B cell (primary cell): ENCODE data around the gene CCNK. TPM values are rescaled to one million over a fixed set of nuclear protein-coding genes. Genes with fewer than 3 reads are reported as not detected.

ENCODE experiments used
- ATAC-seq: fragments of 200-7000 bp; cut with Tn5 transposase; one replicate; pipeline ENCODE4 v1.10.0; 2021; ENCODE audit warnings: low read depth, mild to moderate bottlenecking, moderate number of reproducible peaks, moderate library complexity
- CTCF ChIA-PET: fragments of 350-600 bp; sonication (Branson Sonifier 250); formaldehyde crosslinking; loops from one replicate; lab custom pipeline; 2021; ENCODE audit warnings: antibody characterized with exemption, inconsistent platforms; lab: Charles Lee
- POLR2A ChIA-PET: fragments of 350-600 bp; sonication (Branson Sonifier 250); formaldehyde crosslinking; loops from one replicate; lab custom pipeline; 2021; ENCODE audit warnings: antibody characterized with exemption; lab: Charles Lee
- DNase-seq: peaks from one replicate; pipeline ENCODE4 v3.0.0; 2013
- H2AFZ ChIP-seq: 2 replicates; pipeline ENCODE4 v1.6.1; 2012; ENCODE audit warnings: mild to moderate bottlenecking, low read depth, low read length; ENCODE audit not compliant: insufficient read depth, poor library complexity, severe bottlenecking
- H3K27ac ChIP-seq, 2 donors: 1 replicate in 1 of 2; 2 replicates in 1 of 2; pipeline ENCODE4 v1.5.1; 2012 to 2013; ENCODE audit warnings: low read length in 2 of 2, mild to moderate bottlenecking in 2 of 2, moderate library complexity in 1 of 2
- H3K27me3 ChIP-seq, 4 experiments: fragments of 200-600 bp in 1 of 4; sonication (generic) in 1 of 4; replicated peaks in 1 of 4; 1 replicate in 2 of 4; 2 replicates in 2 of 4; pipeline versions ENCODE4 v1.6.1 to v1.7.0; 2013 to 2016; ENCODE audit warnings: low read length in 3 of 4, mild to moderate bottlenecking in 2 of 4, mixed read lengths in 1 of 4, moderate library complexity in 1 of 4; ENCODE audit not compliant: insufficient read depth in 4 of 4, control insufficient read depth in 3 of 4; ENCODE audit errors: control extremely low read depth in 1 of 4
- H3K36me3 ChIP-seq, 2 experiments: replicated peaks in 1 of 2; 1 replicate in 1 of 2; 2 replicates in 1 of 2; pipeline versions ENCODE4 v1.6.1 to v1.7.1; 2013; ENCODE audit warnings: low read length in 1 of 2; ENCODE audit not compliant: insufficient read depth in 2 of 2, control insufficient read depth in 1 of 2; ENCODE audit errors: control extremely low read depth in 1 of 2, extremely low read depth in 1 of 2
- H3K4me1 ChIP-seq, 2 donors: fragments of 200-600 bp in 1 of 2; sonication (generic) in 1 of 2; 1 replicate in 1 of 2; 2 replicates in 1 of 2; pipeline versions ENCODE4 v1.5.1 to v1.6.1; 2013 to 2017; ENCODE audit warnings: low read length in 2 of 2; ENCODE audit not compliant: control insufficient read depth in 2 of 2, insufficient read depth in 2 of 2
- H3K4me2 ChIP-seq: replicated peaks from 2 replicates; pipeline ENCODE3; 2012; ENCODE audit warnings: mild to moderate bottlenecking, low read depth, low read length; ENCODE audit not compliant: poor library complexity, severe bottlenecking
- H3K4me3 ChIP-seq, 5 experiments: fragments of 200-600 bp in 1 of 5; sonication (generic) in 1 of 5; 1 replicate in 3 of 5; 2 replicates in 2 of 5; pipeline versions ENCODE4 v1.5.1 to v1.7.0; 2011 to 2016; ENCODE audit warnings: low read length in 4 of 5, mild to moderate bottlenecking in 4 of 5, low read depth in 2 of 5, control low read depth in 1 of 5, moderate library complexity in 1 of 5; ENCODE audit not compliant: insufficient read depth in 1 of 5; ENCODE audit errors: control extremely low read depth in 1 of 5, extremely low read depth in 1 of 5
- H3K79me2 ChIP-seq: fragments of 200-600 bp; sonication (generic); one replicate; pipeline ENCODE4 v1.6.0; 2016; ENCODE audit warnings: low read length; ENCODE audit not compliant: control insufficient read depth, insufficient read depth
- H3K9ac ChIP-seq: fragments of 200-600 bp; sonication (generic); 2 replicates; pipeline ENCODE4 v1.6.1; 2017; ENCODE audit warnings: mild to moderate bottlenecking, low read length, moderate library complexity
- H3K9me3 ChIP-seq, 3 donors: one replicate each; pipeline versions ENCODE4 v1.6.1 to v1.7.1; 2013; ENCODE audit warnings: low read length in 2 of 3; ENCODE audit not compliant: control insufficient read depth in 2 of 3, insufficient read depth in 1 of 3; ENCODE audit errors: control extremely low read depth in 1 of 3
- H4K20me1 ChIP-seq: 2 replicates; pipeline ENCODE4 v1.6.0; 2012; ENCODE audit warnings: mild to moderate bottlenecking, low read length; ENCODE audit not compliant: insufficient read depth, control insufficient read depth, poor library complexity, severe bottlenecking
- H3K27ac Mint-ChIP-seq: one replicate; pipeline ENCODE4 v1.8.0; 2021; ENCODE audit warnings: mixed read lengths
- H3K27me3 Mint-ChIP-seq: one replicate; pipeline ENCODE4 v1.8.0; 2021; ENCODE audit warnings: mixed read lengths
- H3K4me1 Mint-ChIP-seq: one replicate; pipeline ENCODE4 v1.8.0; 2021; ENCODE audit warnings: mixed read lengths
- H3K4me3 Mint-ChIP-seq: one replicate; pipeline ENCODE4 v1.8.0; 2021; ENCODE audit warnings: mixed read lengths
- H3K9me3 Mint-ChIP-seq: one replicate; pipeline ENCODE4 v1.8.0; 2022; ENCODE audit warnings: mixed read lengths; ENCODE audit not compliant: insufficient read depth
- EZH2 ChIP-seq: IDR thresholded peaks from 2 replicates; pipeline ENCODE4 v1.6.1; 2012; ENCODE audit warnings: borderline replicate concordance, low read depth, mild to moderate bottlenecking, moderate library complexity, low read length; ENCODE audit not compliant: insufficient read depth, poor library complexity, severe bottlenecking
- WGBS: methylation state at CpG from one replicate; pipeline ENCODE4 v1.1.5; 2013; ENCODE audit warnings: missing lambda C conversion rate; ENCODE audit not compliant: insufficient coverage; 5-methylcytosine and 5-hydroxymethylcytosine counted together
- intact Hi-C: fragments of 100-400 bp; cut with micrococcal nuclease; formaldehyde crosslinking; loops from one replicate; pipeline ENCODE4 v1.10.0; 2022
- polyA plus RNA-seq: library from polyadenylated mRNA; depleted of rRNA; stranded (reverse); fragments of >200 nt; gene quantifications from 2 replicates; pipeline ENCODE4 v1.2.3, GENCODE V29; 2012
- total RNA-seq, 2 donors: library from RNA; stranded (reverse); fragments of 120-200 nt in 1 of 2; gene quantifications; 1 replicate in 1 of 2; 2 replicates in 1 of 2; pipeline versions ENCODE4 v1.2.3 to v1.2.4, GENCODE V29; 2013 to 2022
- TF ChIP-seq, protein P1 (sequence below): fragments of 200-600 bp; IDR thresholded peaks from one replicate; pipeline ENCODE4 v1.8.0; 2022; ENCODE audit warnings: antibody characterized with exemption, mild to moderate bottlenecking

CCNK gene
- total and polyA plus RNA-seq, 2 donors (not counting 1 experiment from before 2014, with no cell fraction given), result 17.5 to 82.0 TPM

DNA sequence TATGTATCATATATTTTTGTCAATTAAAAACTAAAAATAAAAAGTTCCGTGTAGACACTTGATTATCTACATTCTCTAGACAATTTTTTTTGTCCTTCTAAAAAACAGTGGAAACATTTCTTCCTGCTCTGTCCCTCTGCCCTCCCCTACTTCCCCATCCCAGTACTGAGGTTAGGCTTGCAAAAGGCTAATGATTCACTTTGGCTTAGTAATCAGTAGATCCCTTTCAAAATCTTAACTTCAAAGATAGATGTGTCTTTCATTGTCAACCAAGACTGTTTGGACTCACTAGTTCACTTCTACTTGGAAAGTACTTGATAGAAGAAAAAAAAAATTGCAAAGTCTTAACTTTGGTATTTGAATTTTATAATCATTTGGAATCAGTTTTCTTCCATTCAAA is 4.3 kb upstream of the CCNK start:
- H2AFZ ChIP-seq, result no peak overlapping the region
- no CpG with 5 or more reads among the region's 1 CpG for WGBS

DNA sequence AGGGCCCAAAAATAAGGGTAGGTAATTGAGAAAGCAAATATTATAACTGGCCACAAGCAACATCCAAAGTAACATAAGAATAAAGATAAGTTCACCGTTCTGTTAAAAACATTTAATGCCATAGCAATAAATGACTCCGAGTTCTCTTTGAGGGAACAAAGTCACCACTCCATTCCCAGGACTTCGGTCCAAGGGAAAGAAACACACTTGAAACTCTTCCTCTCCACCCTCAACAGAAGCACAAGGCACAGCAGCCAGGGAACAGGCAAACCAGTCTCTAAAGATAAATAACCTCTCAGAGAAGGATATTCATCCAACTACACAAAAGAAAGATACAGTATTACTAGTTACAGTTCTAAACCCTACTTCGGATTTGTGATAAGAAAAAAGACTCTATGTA is 3.1 kb upstream of the CCNK start:
- CTCF ChIA-PET, result no interaction called here
- ATAC-seq (no peak), DNase-seq (no peak)
- Histone ChIP-seq H3K9ac (no peak overlapping the region), H3K79me2 (peaks cover 88% of the 10 kb centered on the region), H3K4me1 (peaks cover 20 to 24% of the 10 kb centered on the region in 2 donors), H3K4me2 (no peak overlapping the region), H3K4me3 (no peak overlapping the region), H4K20me1 (peaks cover 45% of the 10 kb centered on the region), H3K27ac (no peak overlapping the region), H2AFZ (no peak overlapping the region), H3K9me3 (no peaks in the 10 kb centered on the region), H3K36me3 (no peaks in the 10 kb centered on the region), H3K27me3 (no peaks in the 10 kb centered on the region)
- WGBS, result 100% methylated on average over 2 of the region's 4 CpGs
- Mint-ChIP-seq H3K4me1 (peaks cover 41% of the 10 kb centered on the region), H3K27me3 (no peaks in the 10 kb centered on the region), H3K9me3 (no peaks in the 10 kb centered on the region), H3K4me3 (no peak overlapping the region), H3K27ac (no peak overlapping the region)
- POLR2A ChIA-PET, result no interaction called here
- intact Hi-C loops, result no loop called here
- no peak for TF ChIP-seq EZH2
- TF ChIP-seq, protein P1, sequence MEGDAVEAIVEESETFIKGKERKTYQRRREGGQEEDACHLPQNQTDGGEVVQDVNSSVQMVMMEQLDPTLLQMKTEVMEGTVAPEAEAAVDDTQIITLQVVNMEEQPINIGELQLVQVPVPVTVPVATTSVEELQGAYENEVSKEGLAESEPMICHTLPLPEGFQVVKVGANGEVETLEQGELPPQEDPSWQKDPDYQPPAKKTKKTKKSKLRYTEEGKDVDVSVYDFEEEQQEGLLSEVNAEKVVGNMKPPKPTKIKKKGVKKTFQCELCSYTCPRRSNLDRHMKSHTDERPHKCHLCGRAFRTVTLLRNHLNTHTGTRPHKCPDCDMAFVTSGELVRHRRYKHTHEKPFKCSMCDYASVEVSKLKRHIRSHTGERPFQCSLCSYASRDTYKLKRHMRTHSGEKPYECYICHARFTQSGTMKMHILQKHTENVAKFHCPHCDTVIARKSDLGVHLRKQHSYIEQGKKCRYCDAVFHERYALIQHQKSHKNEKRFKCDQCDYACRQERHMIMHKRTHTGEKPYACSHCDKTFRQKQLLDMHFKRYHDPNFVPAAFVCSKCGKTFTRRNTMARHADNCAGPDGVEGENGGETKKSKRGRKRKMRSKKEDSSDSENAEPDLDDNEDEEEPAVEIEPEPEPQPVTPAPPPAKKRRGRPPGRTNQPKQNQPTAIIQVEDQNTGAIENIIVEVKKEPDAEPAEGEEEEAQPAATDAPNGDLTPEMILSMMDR, result no peak

More for the DNA sequence above, 4.3 kb upstream of the CCNK start:
- Mint-ChIP-seq H3K4me1 (peaks cover 34% of the 10 kb centered on the region), H3K4me3 (no peak overlapping the region), H3K27ac (no peak overlapping the region), H3K9me3 (no peaks in the 10 kb centered on the region), H3K27me3 (no peaks in the 10 kb centered on the region)
- H3K4me3 ChIP-seq, result no peak overlapping the region
- H4K20me1 ChIP-seq, result peaks cover 43% of the 10 kb centered on the region
- DNase-seq (no peak), ATAC-seq (no peak)
- no peak overlapping the region for H3K9ac ChIP-seq
- ChIA-PET POLR2A (no interaction called here), CTCF (no interaction called here)
- TF ChIP-seq, protein P1, result no peak
- no peak for TF ChIP-seq EZH2
- peaks cover 12 to 13% of the 10 kb centered on the region in 2 donors for H3K4me1 ChIP-seq
- intact Hi-C loops, result no loop called here
- no peak overlapping the region for H3K27ac ChIP-seq
- no peak overlapping the region for H3K4me2 ChIP-seq
- H3K36me3 ChIP-seq, result no peaks in the 10 kb centered on the region
- no peaks in the 10 kb centered on the region for H3K9me3 ChIP-seq
- peaks cover 87% of the 10 kb centered on the region for H3K79me2 ChIP-seq
- H3K27me3 ChIP-seq, result no peaks in the 10 kb centered on the region
